ENCODE results near the gene RBCK1. TPM values are rescaled to one million over a fixed set of nuclear protein-coding genes. Genes with fewer than 3 reads are reported as not detected.
A peak's percentile ranks its signal among the peaks of the same experiment; 100 is the strongest.
"Not testable (repeated sequence)": the region's sequence is repeated elsewhere in the genome, so short reads cannot be mapped to it uniquely, and the experiment has no call there.

Gene RBCK1
- total RNA-seq, 1 donor from 2014 or later: 65.2 TPM

DNA sequence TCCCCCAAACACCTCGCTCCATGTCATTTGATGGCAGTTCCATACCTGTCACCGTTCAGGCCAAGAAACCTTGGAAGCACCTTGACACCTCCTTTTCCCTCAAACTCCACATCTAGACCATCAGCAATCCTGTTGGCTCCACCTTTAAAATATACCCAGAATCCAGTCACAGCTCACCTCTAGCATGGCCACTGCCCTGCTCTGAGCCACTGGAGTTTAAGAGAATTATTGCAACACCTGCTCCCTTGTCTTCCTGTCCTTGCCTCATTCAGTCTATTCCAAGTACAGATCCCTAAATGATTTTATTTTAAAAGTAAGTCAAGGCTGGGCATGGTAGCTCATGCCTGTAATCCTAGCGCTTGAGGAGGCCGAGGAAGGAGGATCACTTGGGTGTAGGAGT, 39.2 kb upstream of the RBCK1 start:
- Mint-ChIP-seq H3K27ac (ENCODE audit: unreplicated experiment) (peak overlapping the region; percentile 69), H3K4me3 (no peak overlapping the region), H3K4me1 (peaks cover 18% of the 10 kb centered on the region), H3K27me3 (ENCODE audit: low read depth) (no peaks in the 10 kb centered on the region), H3K36me3 (ENCODE audit: low read depth) (no peaks in the 10 kb centered on the region), H3K9me3 (no peaks in the 10 kb centered on the region)
- TF ChIP-seq, protein P1, sequence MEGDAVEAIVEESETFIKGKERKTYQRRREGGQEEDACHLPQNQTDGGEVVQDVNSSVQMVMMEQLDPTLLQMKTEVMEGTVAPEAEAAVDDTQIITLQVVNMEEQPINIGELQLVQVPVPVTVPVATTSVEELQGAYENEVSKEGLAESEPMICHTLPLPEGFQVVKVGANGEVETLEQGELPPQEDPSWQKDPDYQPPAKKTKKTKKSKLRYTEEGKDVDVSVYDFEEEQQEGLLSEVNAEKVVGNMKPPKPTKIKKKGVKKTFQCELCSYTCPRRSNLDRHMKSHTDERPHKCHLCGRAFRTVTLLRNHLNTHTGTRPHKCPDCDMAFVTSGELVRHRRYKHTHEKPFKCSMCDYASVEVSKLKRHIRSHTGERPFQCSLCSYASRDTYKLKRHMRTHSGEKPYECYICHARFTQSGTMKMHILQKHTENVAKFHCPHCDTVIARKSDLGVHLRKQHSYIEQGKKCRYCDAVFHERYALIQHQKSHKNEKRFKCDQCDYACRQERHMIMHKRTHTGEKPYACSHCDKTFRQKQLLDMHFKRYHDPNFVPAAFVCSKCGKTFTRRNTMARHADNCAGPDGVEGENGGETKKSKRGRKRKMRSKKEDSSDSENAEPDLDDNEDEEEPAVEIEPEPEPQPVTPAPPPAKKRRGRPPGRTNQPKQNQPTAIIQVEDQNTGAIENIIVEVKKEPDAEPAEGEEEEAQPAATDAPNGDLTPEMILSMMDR (conservative IDR thresholded peaks at IDR 0.05): no peak
- no peak for DNase-seq (ENCODE audit: low read depth, low spot score)

DNA sequence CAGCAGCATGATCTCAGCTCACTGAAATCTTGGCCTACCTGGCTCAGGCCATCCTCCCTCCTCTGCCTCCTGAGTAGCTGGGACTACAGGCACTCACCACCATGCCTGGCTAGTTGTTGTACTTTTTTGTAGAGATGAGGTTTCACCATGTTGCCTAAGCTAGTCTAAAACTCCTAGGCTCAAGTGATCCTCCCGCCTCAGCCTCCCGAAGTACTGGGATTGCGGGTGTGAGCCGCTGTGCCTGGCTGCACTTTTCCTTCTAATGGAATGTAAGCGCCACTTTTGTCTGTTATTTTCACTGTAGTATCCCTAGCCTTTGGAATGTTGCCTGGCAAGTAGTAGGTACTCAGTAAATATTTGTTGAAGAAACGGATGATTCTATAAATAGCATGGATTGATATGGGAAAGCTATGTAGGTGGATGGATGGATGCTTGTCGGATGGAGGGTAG, 37.9 kb upstream of the RBCK1 start:
- no peaks in the 10 kb centered on the region for H3K36me3 Mint-ChIP-seq (ENCODE audit: low read depth)

DNA sequence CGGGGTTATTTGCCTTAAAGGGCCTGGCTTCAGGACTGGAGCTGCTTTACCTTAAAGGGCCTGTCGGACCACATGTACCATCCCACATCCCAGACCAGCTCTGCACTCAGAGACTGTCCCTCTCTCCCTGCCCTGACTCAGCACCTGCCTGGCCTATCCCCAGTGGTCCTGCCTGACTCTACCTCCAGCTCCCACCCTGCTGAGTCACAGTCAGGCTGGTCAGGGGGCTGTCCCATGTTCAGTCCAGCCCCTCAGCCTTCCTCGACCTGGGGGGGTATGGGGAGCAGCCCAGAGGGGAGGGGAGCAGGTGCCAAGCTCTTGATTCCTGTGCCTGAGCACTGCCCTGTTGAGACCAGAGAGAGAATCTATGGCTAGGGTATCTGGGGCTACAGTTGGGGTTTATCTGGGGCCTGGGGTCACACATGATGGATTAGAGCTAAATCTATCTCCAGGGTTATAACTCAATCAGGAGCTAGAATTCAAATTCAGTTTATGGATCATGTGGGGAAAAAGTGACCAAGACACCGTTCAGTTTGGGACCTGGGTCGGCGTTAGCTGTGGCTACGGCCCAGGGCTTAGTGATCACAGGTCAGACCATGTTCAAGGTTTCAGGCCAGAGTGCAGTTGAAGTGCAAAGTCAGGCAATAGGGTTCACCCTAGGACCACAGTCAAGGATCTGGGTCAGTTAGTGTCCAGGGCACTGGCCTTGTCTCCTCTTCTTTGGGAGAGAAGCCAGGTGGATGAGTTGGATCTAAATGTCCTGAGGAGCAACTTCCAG, 36.9 kb upstream of the RBCK1 start:
- Mint-ChIP-seq H3K36me3 (ENCODE audit: low read depth) (no peaks in the 10 kb centered on the region), H3K27ac (ENCODE audit: unreplicated experiment) (no peak overlapping the region), H3K9me3 (no peaks in the 10 kb centered on the region), H3K4me3 (no peak overlapping the region), H3K27me3 (ENCODE audit: low read depth) (no peaks in the 10 kb centered on the region), H3K4me1 (peaks cover 18% of the 10 kb centered on the region)
- no peak for DNase-seq (ENCODE audit: low read depth, low spot score)
- TF ChIP-seq, protein P1 (conservative IDR thresholded peaks at IDR 0.05): no peak

More for the DNA sequence above, 37.9 kb upstream of the RBCK1 start:
- no peaks in the 10 kb centered on the region for H3K9me3 Mint-ChIP-seq
- TF ChIP-seq, protein P1 (conservative IDR thresholded peaks at IDR 0.05): no peak
- no peaks in the 10 kb centered on the region for H3K27me3 Mint-ChIP-seq (ENCODE audit: low read depth)
- peak overlapping the region; percentile 10 for H3K27ac Mint-ChIP-seq (ENCODE audit: unreplicated experiment)
- no peak overlapping the region for H3K4me3 Mint-ChIP-seq
- no peak for DNase-seq (ENCODE audit: low read depth, low spot score)
- H3K4me1 Mint-ChIP-seq: peaks cover 18% of the 10 kb centered on the region

DNA sequence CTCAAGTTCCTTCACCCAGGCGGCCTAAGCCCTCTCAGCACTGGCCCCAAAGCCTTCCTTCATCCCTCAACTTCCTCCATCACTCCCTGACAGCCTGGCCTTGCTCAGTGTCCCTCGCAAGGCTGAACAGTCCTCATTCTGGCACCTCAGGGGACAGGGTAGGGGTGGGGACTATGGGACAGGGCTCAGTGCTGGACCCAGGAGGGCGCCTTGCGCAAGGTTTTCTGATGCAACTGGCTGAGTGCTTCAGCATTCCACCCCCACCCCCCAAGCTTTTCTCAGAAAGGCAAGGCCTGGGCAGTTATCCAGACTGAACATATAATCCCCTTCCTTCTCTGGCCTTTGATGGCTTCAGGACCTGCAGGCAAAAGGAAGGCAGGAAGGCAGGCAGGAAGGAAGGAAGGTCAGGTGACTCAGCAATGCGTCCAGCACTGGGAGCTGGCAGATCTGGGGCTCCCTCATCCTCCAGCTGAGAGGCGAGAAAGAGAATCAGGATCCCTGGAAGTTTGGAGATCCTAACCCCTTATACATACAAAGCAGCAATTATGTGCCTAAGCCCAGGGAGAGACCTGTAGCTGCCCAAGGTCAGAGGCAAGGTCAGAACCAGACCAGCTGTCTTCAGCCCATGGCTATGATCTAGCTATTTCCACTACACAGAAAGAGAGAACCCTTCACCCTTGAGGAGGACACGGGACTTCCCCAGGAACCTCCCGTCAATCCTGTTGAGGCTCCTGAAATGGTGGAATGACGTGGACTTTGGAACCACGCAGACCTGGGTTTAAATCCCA, 36.1 kb upstream of the RBCK1 start:
- no peaks in the 10 kb centered on the region for H3K9me3 Mint-ChIP-seq
- no peaks in the 10 kb centered on the region for H3K27me3 Mint-ChIP-seq (ENCODE audit: low read depth)
- DNase-seq (ENCODE audit: low read depth, low spot score): no peak
- TF ChIP-seq, protein P1 (conservative IDR thresholded peaks at IDR 0.05): no peak
- H3K4me3 Mint-ChIP-seq: no peak overlapping the region
- H3K4me1 Mint-ChIP-seq: peaks cover 18% of the 10 kb centered on the region
- H3K27ac Mint-ChIP-seq (ENCODE audit: unreplicated experiment): peak overlapping the region; percentile 38
- no peaks in the 10 kb centered on the region for H3K36me3 Mint-ChIP-seq (ENCODE audit: low read depth)

DNA sequence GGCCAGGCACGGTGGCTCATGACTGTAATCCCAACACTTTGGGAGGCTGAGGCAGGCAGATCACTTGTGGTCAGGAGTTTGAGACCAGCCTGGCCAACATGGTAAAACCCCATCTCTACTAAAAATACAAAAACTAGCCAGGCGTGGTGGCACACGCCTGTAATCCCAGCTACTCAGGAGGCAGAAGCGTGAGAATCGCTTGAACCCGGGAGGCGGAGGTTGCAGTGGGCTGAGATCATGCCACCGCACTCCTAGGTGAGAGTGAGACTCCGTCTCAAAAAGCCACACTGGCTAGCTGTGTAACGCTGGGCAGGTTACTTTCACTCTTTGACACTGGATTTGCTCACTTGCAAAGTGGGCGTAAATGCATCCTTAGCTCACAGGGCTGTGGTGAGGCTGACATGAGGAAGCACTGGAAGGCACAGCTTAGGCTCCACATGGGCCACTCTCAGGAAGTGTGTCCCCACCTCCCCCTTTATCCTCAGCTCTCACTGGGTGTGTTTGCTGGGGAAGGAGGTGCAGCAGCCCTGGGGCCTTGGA, 35.5 kb upstream of the RBCK1 start:
- not testable (repeated sequence) for DNase-seq (ENCODE audit: low read depth, low spot score); H3K36me3 Mint-ChIP-seq (ENCODE audit: low read depth); H3K9me3 Mint-ChIP-seq; H3K4me3 Mint-ChIP-seq; H3K27me3 Mint-ChIP-seq (ENCODE audit: low read depth)
- Mint-ChIP-seq H3K27ac (ENCODE audit: unreplicated experiment) (peak overlapping the region; percentile 38), H3K4me1 (peaks cover 15% of the 10 kb centered on the region)

Measured in neural crest cell (in vitro differentiated cells).